H9 (cell line): ENCODE measurements around the gene CHPT1. TPM values are rescaled to one million over a fixed set of nuclear protein-coding genes. Genes with fewer than 3 reads are reported as not detected.

Experiments
- DNase-seq: peaks from one replicate; pipeline ENCODE4 v3.0.0-alpha.2; 2017
- H2AFZ ChIP-seq: one replicate; pipeline ENCODE4 v1.6.1; 2013; ENCODE audit warnings: mild to moderate bottlenecking, low read length, control low read depth, moderate library complexity
- H2AK5ac ChIP-seq: 2 replicates; pipeline ENCODE4 v1.6.1; 2013; ENCODE audit warnings: low read length, control low read depth, mixed read lengths; ENCODE audit not compliant: insufficient read length
- H2BK120ac ChIP-seq: one replicate; pipeline ENCODE4 v1.6.1; 2013; ENCODE audit warnings: low read depth, mild to moderate bottlenecking, low read length, control low read depth, inconsistent platforms; ENCODE audit not compliant: poor library complexity, severe bottlenecking
- H2BK12ac ChIP-seq: 2 replicates; pipeline ENCODE4 v1.6.1; 2013; ENCODE audit warnings: low read length, control low read depth, mixed read lengths, low read depth; ENCODE audit not compliant: insufficient read length
- H2BK15ac ChIP-seq: 2 replicates; pipeline ENCODE4 v1.6.1; 2013; ENCODE audit warnings: low read depth, low read length, control low read depth
- H2BK20ac ChIP-seq: one replicate; pipeline ENCODE4 v1.6.1; 2013; ENCODE audit warnings: low read depth, mild to moderate bottlenecking, low read length, control low read depth, inconsistent platforms; ENCODE audit not compliant: poor library complexity, severe bottlenecking
- H2BK5ac ChIP-seq: 2 replicates; pipeline ENCODE4 v1.6.1; 2013; ENCODE audit warnings: low read length, control low read depth, mixed read lengths; ENCODE audit not compliant: insufficient read length
- H3K14ac ChIP-seq: 2 replicates; pipeline ENCODE4 v1.6.1; 2013; ENCODE audit warnings: low read length, control low read depth; ENCODE audit not compliant: insufficient read depth
- H3K18ac ChIP-seq: 2 replicates; pipeline ENCODE4 v1.6.1; 2013; ENCODE audit warnings: low read depth, mild to moderate bottlenecking, mixed read lengths, low read length, control low read depth; ENCODE audit not compliant: insufficient read length
- H3K23ac ChIP-seq: 2 replicates; pipeline ENCODE4 v1.6.1; 2013; ENCODE audit warnings: low read length, control low read depth, mixed read lengths, low read depth; ENCODE audit not compliant: insufficient read length
- H3K23me2 ChIP-seq: 2 replicates; pipeline ENCODE4 v1.6.1; 2013; ENCODE audit warnings: low read depth, mild to moderate bottlenecking, mixed read lengths, low read length, control low read depth; ENCODE audit not compliant: insufficient read length, poor library complexity, severe bottlenecking
- H3K27ac ChIP-seq: 2 replicates; pipeline ENCODE4 v1.5.1; 2013; ENCODE audit warnings: low read length, control low read depth, mixed read lengths, low read depth; ENCODE audit not compliant: insufficient read length
- H3K27me3 ChIP-seq: 2 replicates; pipeline ENCODE4 v1.6.1; 2013; ENCODE audit warnings: low read length, control low read depth, inconsistent platforms; ENCODE audit not compliant: insufficient read depth
- H3K4ac ChIP-seq: 2 replicates; pipeline ENCODE4 v1.6.1; 2013; ENCODE audit warnings: low read depth, mild to moderate bottlenecking, control low read depth, inconsistent platforms, low read length, moderate library complexity
- H3K4me1 ChIP-seq: 2 replicates; pipeline ENCODE4 v1.6.1; 2013; ENCODE audit warnings: low read length, control low read depth, inconsistent platforms; ENCODE audit not compliant: insufficient read depth
- H3K4me2 ChIP-seq: 2 replicates; pipeline ENCODE4 v1.6.1; 2013; ENCODE audit warnings: low read length, control low read depth, mixed read lengths; ENCODE audit not compliant: insufficient read length, insufficient read depth
- H3K56ac ChIP-seq: 2 replicates; pipeline ENCODE4 v1.6.1; 2013; ENCODE audit warnings: low read depth, mild to moderate bottlenecking, mixed read lengths, low read length, control low read depth; ENCODE audit not compliant: insufficient read length
- H3K79me1 ChIP-seq: 2 replicates; pipeline ENCODE4 v1.6.1; 2013; ENCODE audit warnings: low read depth, mild to moderate bottlenecking, moderate library complexity, low read length, control low read depth, inconsistent platforms; ENCODE audit not compliant: insufficient read depth, poor library complexity, severe bottlenecking
- H3K79me2 ChIP-seq: 2 replicates; pipeline ENCODE4 v1.6.1; 2013; ENCODE audit warnings: low read length, control low read depth, inconsistent platforms; ENCODE audit not compliant: insufficient read depth
- H3K9ac ChIP-seq: 2 replicates; pipeline ENCODE4 v1.6.1; 2013; ENCODE audit warnings: low read length, control low read depth, mixed read lengths; ENCODE audit not compliant: insufficient read length; ENCODE audit errors: extremely low read depth
- H3K9me3 ChIP-seq: one replicate; pipeline ENCODE4 v1.6.1; 2013; ENCODE audit warnings: low read depth, low read length, inconsistent platforms; ENCODE audit not compliant: control insufficient read depth
- H3T11ph ChIP-seq: one replicate; pipeline ENCODE4 v1.6.1; 2013; ENCODE audit warnings: mild to moderate bottlenecking, low read length, control low read depth, inconsistent platforms
- H4K20me1 ChIP-seq: one replicate; pipeline ENCODE4 v1.6.1; 2013; ENCODE audit not compliant: control insufficient read depth, insufficient read length, insufficient read depth
- H4K5ac ChIP-seq: 2 replicates; pipeline ENCODE4 v1.6.1; 2013; ENCODE audit warnings: low read depth, mild to moderate bottlenecking, mixed read lengths, low read length, control low read depth; ENCODE audit not compliant: insufficient read length
- H4K8ac ChIP-seq: replicated peaks from 2 replicates; pipeline ENCODE4 v1.6.1; 2013; ENCODE audit warnings: low read length, control low read depth, mixed read lengths, low read depth; ENCODE audit not compliant: insufficient read length
- H4K91ac ChIP-seq: 2 replicates; pipeline ENCODE4 v1.6.1; 2013; ENCODE audit warnings: low read depth, mild to moderate bottlenecking, moderate library complexity, mixed read lengths, low read length, control low read depth; ENCODE audit not compliant: insufficient read length
- H3K27ac Mint-ChIP-seq, 3 experiments: 2 replicates in 2 of 3; 3 replicates in 1 of 3; pipeline ENCODE4 v1.8.0; 2020 to 2021; ENCODE audit warnings: mixed read lengths in 3 of 3, mild to moderate bottlenecking in 1 of 3, moderate library complexity in 1 of 3
- H3K27me3 Mint-ChIP-seq: 2 replicates; pipeline ENCODE4 v1.8.0; 2021; ENCODE audit warnings: low read depth, mild to moderate bottlenecking, moderate library complexity, mixed read lengths
- H3K36me3 Mint-ChIP-seq, 3 experiments: 2 replicates in 2 of 3; 3 replicates in 1 of 3; pipeline ENCODE4 v1.8.0; 2020 to 2021; ENCODE audit warnings: low read depth in 3 of 3, mixed read lengths in 3 of 3; ENCODE audit not compliant: insufficient read depth in 1 of 3
- H3K4me1 Mint-ChIP-seq, 2 experiments: 2 replicates each; pipeline ENCODE4 v1.8.0; 2020; ENCODE audit warnings: mixed read lengths in 2 of 2
- H3K4me3 Mint-ChIP-seq, 2 experiments: 2 replicates in 1 of 2; 3 replicates in 1 of 2; pipeline ENCODE4 v1.8.0; 2020 to 2021; ENCODE audit warnings: mild to moderate bottlenecking in 2 of 2, mixed read lengths in 2 of 2, moderate library complexity in 1 of 2
- H3K9me3 Mint-ChIP-seq, 2 experiments: 2 replicates in 1 of 2; 3 replicates in 1 of 2; pipeline ENCODE4 v1.8.0; 2020; ENCODE audit warnings: mild to moderate bottlenecking in 2 of 2, mixed read lengths in 2 of 2, moderate library complexity in 1 of 2
- CTCF ChIP-seq: fragments of 200-600 bp; sonication (generic); conservative IDR thresholded peaks from 3 replicates; pipeline ENCODE4 v1.8.0; 2021; ENCODE audit warnings: antibody characterized with exemption, mild to moderate bottlenecking
- WGBS: extraction: QIAGEN DNeasy Blood & Tissue Kit; methylation state at CpG from one replicate; pipeline ENCODE4 v1.1.7; 2013; ENCODE audit warnings: missing lambda C conversion rate, low lambda C conversion rate, mixed read lengths; ENCODE audit not compliant: insufficient read length; ENCODE audit errors: extremely low coverage; 5-methylcytosine and 5-hydroxymethylcytosine counted together
- total RNA-seq: library from RNA; stranded (reverse); gene quantifications from 2 replicates; pipeline ENCODE4 v1.2.1, GENCODE V29; 2021

CHPT1 gene
- total RNA-seq, 1 experiment from 2014 or later, result 17.1 TPM

GRCh38 chr12:101768781-101769180, 71.3 kb downstream of the CHPT1 start:
- Histone ChIP-seq H3K9me3 (no peaks in the 10 kb centered on the region), H3K56ac (no peak overlapping the region), H2BK12ac (no peak overlapping the region), H3K14ac (no peak overlapping the region), H3K9ac (no peak overlapping the region), H3K79me2 (no peaks in the 10 kb centered on the region), H3K79me1 (no peaks in the 10 kb centered on the region), H2AK5ac (no peak overlapping the region), H3K4ac (no peak overlapping the region), H2BK15ac (no peak overlapping the region), H3K4me2 (no peak overlapping the region), H2BK5ac (no peak overlapping the region), H3T11ph (no peak overlapping the region), H4K20me1 (no peaks in the 10 kb centered on the region), H4K8ac (no peak overlapping the region), H2BK120ac (no peak overlapping the region), H4K5ac (no peak overlapping the region), H2AFZ (no peak overlapping the region), H4K91ac (no peak overlapping the region), H2BK20ac (no peak overlapping the region), H3K4me1 (no peaks in the 10 kb centered on the region), H3K18ac (no peak overlapping the region), H3K23me2 (no peaks in the 10 kb centered on the region), H3K27ac (no peak overlapping the region), H3K23ac (no peak overlapping the region), H3K27me3 (no peaks in the 10 kb centered on the region)
- Mint-ChIP-seq H3K27ac (no peak overlapping the region; a peak in 1 of 7 replicates), H3K4me3 (no peak overlapping the region), H3K9me3 (no peaks in the 10 kb centered on the region), H3K36me3 (peaks cover 9 to 62% (median 50%) of the 10 kb centered on the region in 3 experiments; a peak in 6 of 7 replicates), H3K4me1 (no peaks in the 10 kb centered on the region), H3K27me3 (no peaks in the 10 kb centered on the region)
- no peak for DNase-seq
- no CpG with 5 or more reads among the region's 2 CpGs for WGBS
- no peak for TF ChIP-seq CTCF
